A549 treated with RU486 at 1 μM for 4 hours (cell line): Measurements from ENCODE around the gene TNFRSF9. TPM values are rescaled to one million over a fixed set of nuclear protein-coding genes. Genes with fewer than 3 reads are reported as not detected.

Experiments used
- total RNA-seq: library from RNA; stranded (reverse); fragments of 200-300 nt; extraction: Qiagen RNA extraction; gene quantifications from 5 replicates; pipeline ENCODE4 v1.2.3, GENCODE V29; 2022; ENCODE audit warnings: low read depth

The TNFRSF9 gene
- 3.0 to 4.1 TPM (median 3.3 TPM) in 5 replicates for total RNA-seq

GRCh38 chr1:7940745-7941436 is at the start of gene TNFRSF9:
Gene TNFRSF9 (minus strand): TSS chr1:7940839. CDS start chr1:7939994, 845 bp downstream.

GRCh38 chr1:7961216-7962013 is 20.8 kb upstream of the TNFRSF9 start, which contains the start of gene PARK7:
Gene PARK7 (plus strand): TSS chr1:7961711. CDS start chr1:7962786, 1,075 bp downstream.

Other genes starting within 250 kb of the TNFRSF9 start
- gene VAMP3, start 169.5 kb downstream of the TNFRSF9 start, total RNA-seq: 55.0 to 72.6 TPM (median 70.2 TPM) in 5 replicates
- 0.57 to 1.2 TPM (median 0.67 TPM) in 5 replicates for gene PER3, start 156.5 kb downstream of the TNFRSF9 start, total RNA-seq
- gene UTS2, start 87.8 kb downstream of the TNFRSF9 start, total RNA-seq: not detected in 5 replicates
- gene PARK7, start 20.9 kb upstream of the TNFRSF9 start, total RNA-seq: 330 to 442 TPM (median 347 TPM) in 5 replicates
- gene ERRFI1, start 85.5 kb upstream of the TNFRSF9 start, total RNA-seq: 63.5 to 86.0 TPM (median 82.0 TPM) in 5 replicates